BE2C (cell line): ENCODE measurements around the gene GSG1L.

Experiments used
- DNase-seq: peaks from one replicate; pipeline ENCODE4 v3.0.0-alpha.2; 2020
- H3K27me3 ChIP-seq: fragments of 250-450 bp; sonication (Bioruptor Pico); 2 replicates; pipeline ENCODE4 v1.5.1; 2020; ENCODE audit warnings: mild to moderate bottlenecking
- H3K36me3 ChIP-seq: fragments of 250-450 bp; sonication (Bioruptor Pico); 2 replicates; pipeline ENCODE4 v1.5.1; 2020; ENCODE audit warnings: mild to moderate bottlenecking
- H3K4me1 ChIP-seq: fragments of 250-450 bp; sonication (Bioruptor Pico); 2 replicates; pipeline ENCODE4 v1.5.1; 2020
- H3K4me3 ChIP-seq: 2 replicates; pipeline ENCODE4 v1.5.1; 2011; ENCODE audit warnings: low read depth, low read length
- H3K9me3 ChIP-seq: fragments of 250-450 bp; sonication (Bioruptor Pico); 2 replicates; pipeline ENCODE4 v1.5.1; 2020
- CTCF ChIP-seq: IDR thresholded peaks from 2 replicates; pipeline ENCODE4 v1.5.1; 2012; ENCODE audit warnings: mild to moderate bottlenecking, low read depth, low read length

GSG1L gene

GRCh38 chr16:27771201-27771910 lies 292.2 kb downstream of the GSG1L start:
- Histone ChIP-seq H3K4me3 (no peak overlapping the region), H3K27me3 (no peaks in the 10 kb centered on the region), H3K9me3 (no peaks in the 10 kb centered on the region), H3K36me3 (no peaks in the 10 kb centered on the region), H3K4me1 (no peaks in the 10 kb centered on the region)
- TF ChIP-seq CTCF: no peak
- no peak for DNase-seq

- Histone ChIP-seq H3K36me3 (no peaks in the 10 kb centered on the region), H3K9me3 (no peaks in the 10 kb centered on the region), H3K4me3 (no peak overlapping the region), H3K4me1 (no peaks in the 10 kb centered on the region), H3K27me3 (no peaks in the 10 kb centered on the region)
- TF ChIP-seq CTCF: no peak
- DNase-seq: no peak
These were observed 293.0 kb downstream of the GSG1L start for GRCh38 chr16:27770271-27771196.

- no peak overlapping the region for H3K4me3 ChIP-seq
- no peaks in the 10 kb centered on the region for H3K4me1 ChIP-seq
- H3K36me3 ChIP-seq: no peaks in the 10 kb centered on the region
- no peak for DNase-seq
- TF ChIP-seq CTCF: no peak
- no peaks in the 10 kb centered on the region for H3K27me3 ChIP-seq
- no peaks in the 10 kb centered on the region for H3K9me3 ChIP-seq
These were observed 293.8 kb downstream of the GSG1L start for GRCh38 chr16:27769561-27770255.

GRCh38 chr16:27768651-27769272 lies 294.8 kb downstream of the GSG1L start:
- Histone ChIP-seq H3K9me3 (no peaks in the 10 kb centered on the region), H3K4me3 (no peak overlapping the region), H3K36me3 (no peaks in the 10 kb centered on the region), H3K27me3 (no peaks in the 10 kb centered on the region), H3K4me1 (no peaks in the 10 kb centered on the region)
- TF ChIP-seq CTCF: no peak
- no peak for DNase-seq

GRCh38 chr16:27767971-27768591 lies 295.4 kb downstream of the GSG1L start:
- TF ChIP-seq CTCF: no peak
- no peak overlapping the region for H3K4me3 ChIP-seq
- H3K4me1 ChIP-seq: no peaks in the 10 kb centered on the region
- no peak for DNase-seq
- no peaks in the 10 kb centered on the region for H3K27me3 ChIP-seq
- H3K9me3 ChIP-seq: no peaks in the 10 kb centered on the region
- H3K36me3 ChIP-seq: no peaks in the 10 kb centered on the region
